NCI-H748 (cell line): Measurements from ENCODE around the gene SLCO4A1.

Source experiments
- DNase-seq: peaks from one replicate; lab custom pipeline; 2025; ENCODE audit not compliant: unreplicated experiment; lab: John Stamatoyannopoulos, UW

SLCO4A1 gene

DNA sequence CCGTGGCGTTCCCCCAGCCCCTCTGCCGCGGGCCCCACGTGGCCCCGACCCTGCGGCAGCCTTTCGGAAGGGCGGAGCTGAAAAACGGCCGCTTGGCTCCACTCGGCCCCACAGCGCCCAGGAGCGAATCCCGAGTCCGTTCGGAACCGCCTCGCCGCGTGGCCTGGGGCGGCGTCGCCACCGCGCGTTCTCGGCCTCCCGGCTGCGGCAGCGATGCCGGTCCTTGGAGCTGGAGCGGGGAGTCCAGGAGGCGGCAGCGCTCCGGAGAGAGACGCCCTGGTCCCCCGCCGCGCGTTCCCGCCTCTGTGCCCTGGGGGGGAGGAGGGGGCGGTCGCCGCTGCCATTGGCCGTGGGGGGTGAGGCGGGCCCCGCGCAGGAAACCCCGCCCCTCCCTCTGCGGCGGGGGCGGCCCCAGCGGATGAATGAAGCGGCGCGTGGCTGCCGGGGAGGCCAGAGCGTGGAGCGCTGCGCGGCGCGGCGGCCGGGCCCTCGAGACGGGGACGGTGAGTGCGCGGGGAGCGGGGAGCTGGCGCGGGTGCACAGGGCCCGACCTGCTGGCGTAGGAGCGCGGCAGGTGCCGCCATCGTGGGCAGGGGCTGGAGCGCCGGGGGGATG is at the start of gene SLCO4A1:
Gene SLCO4A1, plus strand, starts transcription at position 453 of the 615 bp plus-strand sequence. CDS start 13,952 bp downstream, outside the sequence.
- DNase-seq, result peak; percentile 83

DNA sequence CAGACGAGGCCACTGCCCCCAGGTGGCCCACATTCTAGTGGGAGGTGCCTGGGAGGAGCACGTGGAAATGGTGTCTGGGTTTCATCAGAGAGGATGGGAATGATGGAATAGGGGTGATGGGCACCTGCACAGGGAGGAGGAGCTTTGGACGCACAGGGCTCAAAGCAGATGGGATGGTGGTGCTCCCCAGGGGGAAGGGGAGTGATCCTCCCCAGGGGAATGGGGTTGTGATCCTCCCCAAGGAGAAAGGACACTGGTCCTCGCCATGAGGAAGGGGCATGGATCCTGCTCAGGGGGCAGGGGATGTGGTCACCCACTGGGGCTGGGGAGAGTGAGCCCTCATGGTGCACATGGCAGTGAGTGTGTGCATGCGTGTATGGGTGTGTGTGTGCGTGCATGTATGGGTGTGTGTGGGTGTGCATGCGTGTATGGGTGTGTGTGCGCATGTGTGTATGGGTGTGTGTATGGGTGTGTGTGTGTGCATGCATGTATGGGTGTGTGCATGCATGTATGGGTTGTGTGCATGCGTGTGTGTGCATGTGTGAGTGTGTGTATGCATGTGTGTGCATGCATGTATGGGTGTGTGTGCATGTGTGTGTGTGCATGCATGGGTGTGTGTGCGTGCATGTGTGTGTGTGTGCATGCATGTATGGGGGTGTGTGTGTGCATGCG is 49.7 kb upstream of the SLCO4A1 start:
- no peak for DNase-seq

- DNase-seq, result no peak
These were observed 48.7 kb upstream of the SLCO4A1 start for GRCh38 chr20:62593616-62594015.

GRCh38 chr20:62595069-62595468 is 47.2 kb upstream of the SLCO4A1 start:
- DNase-seq, result no peak

- DNase-seq, result peak; percentile 57
These were observed 46.8 kb upstream of the SLCO4A1 start for GRCh38 chr20:62595491-62595890.

DNA sequence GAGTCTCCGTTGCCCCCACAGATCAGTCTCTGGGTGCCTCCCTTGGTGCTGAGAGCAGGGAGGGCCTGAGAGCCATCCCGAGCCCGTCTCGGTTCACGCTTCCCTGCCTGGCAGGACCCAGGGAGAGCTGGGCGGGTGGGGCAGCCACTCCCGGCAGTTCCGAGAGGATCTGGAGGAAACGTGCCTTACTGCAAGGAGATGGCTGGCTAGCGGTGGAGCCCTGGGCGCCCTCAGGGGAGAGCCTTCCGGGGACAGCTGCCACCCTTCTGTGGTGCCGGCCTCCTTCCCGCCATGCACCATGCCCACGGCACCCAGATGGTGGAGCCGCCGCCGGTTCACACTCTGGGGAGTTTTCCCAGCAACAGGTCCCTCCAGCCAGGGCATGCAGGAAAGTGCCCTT is 45.8 kb upstream of the SLCO4A1 start:
- DNase-seq, result no peak

DNA sequence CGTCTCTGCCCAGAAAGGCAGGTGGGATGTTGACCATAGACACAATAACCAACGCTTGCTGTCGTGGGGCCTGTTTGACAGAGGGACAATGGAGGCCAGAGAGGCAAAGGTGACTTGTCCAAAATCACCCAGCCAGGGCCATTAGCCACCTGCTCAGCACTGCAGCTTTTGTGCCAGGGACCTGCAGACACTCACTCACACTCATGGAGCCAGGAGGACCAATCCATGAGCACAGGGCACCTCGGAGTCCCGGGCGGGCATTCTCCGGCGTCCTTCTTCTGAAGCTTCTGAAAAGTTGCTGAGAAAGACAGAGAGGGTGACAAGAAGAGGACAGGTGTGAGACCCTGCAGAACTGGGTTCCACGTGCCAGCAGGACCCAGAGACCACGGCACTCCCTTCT is 45.4 kb upstream of the SLCO4A1 start:
- no peak for DNase-seq

DNA sequence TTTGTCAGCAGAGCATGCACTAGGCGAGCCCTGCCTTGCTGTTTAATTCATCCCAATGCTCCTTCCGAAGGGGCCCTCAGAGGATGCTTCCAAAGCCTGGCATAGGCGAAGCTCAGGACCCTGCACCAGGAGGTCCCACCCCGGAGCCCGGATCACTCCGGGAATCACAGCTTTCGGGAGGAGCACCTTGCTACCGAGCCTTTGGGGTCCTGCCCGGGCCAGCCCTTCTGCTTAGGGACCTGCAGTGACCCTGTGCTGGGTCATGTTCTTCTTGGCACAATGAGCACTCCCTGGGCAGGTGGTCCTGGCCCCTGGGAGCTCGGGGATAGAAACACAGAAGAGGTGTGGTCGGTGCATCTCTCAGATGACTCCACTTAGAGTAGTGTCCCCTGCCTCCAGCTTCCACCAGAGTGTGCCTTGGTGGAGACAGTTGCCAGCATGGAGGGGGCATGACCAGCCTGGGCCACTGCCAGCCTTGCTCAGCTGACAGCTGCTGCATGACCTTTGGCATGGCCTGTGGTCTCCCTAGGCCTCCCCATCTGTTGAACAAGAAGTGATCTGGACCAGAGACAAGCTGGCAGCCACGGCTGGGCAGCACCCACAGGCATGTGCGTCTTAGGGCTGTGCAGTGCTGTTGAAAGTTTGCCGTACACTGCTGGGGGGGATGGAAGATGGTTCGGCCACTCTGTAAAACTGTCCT is 44.7 kb upstream of the SLCO4A1 start:
- DNase-seq, result no peak

- peak; percentile 86 for DNase-seq
These were observed 43.5 kb upstream of the SLCO4A1 start for GRCh38 chr20:62598761-62599194.

GRCh38 chr20:62599216-62600110 is 42.8 kb upstream of the SLCO4A1 start:
- no peak for DNase-seq

- DNase-seq, result no peak
These were observed 41.1 kb upstream of the SLCO4A1 start for GRCh38 chr20:62601172-62601571.

- no peak for DNase-seq
These were observed 40.6 kb upstream of the SLCO4A1 start for GRCh38 chr20:62601714-62602113.

- DNase-seq, result no peak
These were observed 39.8 kb upstream of the SLCO4A1 start for GRCh38 chr20:62602550-62602949.

DNA sequence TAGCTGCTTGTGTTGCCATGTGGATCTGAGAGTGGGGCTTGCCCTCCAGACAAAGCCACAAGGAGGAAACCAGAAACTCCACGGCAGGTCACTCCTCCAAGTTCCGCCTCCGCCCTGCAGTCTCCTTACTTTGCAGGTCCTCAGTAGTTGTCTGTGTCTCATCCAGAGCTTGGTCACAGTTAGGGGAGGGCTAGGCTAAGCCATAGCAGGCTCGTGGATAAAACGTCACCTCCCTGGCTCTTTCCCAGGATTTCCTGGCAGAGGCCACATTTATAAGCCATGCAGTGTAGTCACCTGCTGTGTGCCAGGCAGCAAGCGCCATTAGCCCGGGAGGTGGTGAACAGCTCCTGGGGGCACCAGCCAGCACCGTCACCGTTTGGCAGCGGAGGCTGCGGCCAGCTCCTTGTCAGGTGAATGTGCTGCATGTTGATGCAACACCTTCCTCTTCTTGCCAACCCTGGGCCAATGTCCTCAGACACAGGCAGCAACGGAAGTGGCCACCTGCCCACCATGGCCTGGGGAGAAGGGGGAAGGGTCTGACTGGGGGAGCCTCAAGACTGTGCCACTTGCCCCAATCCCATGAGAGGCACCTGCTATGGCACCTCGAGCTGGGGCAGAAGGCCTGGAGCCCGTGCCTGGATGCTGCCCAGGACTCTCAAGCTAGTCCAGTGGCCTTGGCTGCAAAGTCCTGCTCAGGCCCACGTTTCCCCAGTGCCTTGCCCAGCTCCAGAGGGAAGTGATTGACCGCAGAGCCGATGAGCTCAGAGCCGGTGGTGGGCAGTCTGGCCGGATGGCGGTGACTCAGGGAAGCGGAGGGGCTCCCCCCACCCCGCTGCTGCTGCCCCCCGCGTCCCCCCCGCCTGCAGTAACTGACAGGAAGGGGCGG is 39.0 kb upstream of the SLCO4A1 start:
- DNase-seq, result no peak

DNA sequence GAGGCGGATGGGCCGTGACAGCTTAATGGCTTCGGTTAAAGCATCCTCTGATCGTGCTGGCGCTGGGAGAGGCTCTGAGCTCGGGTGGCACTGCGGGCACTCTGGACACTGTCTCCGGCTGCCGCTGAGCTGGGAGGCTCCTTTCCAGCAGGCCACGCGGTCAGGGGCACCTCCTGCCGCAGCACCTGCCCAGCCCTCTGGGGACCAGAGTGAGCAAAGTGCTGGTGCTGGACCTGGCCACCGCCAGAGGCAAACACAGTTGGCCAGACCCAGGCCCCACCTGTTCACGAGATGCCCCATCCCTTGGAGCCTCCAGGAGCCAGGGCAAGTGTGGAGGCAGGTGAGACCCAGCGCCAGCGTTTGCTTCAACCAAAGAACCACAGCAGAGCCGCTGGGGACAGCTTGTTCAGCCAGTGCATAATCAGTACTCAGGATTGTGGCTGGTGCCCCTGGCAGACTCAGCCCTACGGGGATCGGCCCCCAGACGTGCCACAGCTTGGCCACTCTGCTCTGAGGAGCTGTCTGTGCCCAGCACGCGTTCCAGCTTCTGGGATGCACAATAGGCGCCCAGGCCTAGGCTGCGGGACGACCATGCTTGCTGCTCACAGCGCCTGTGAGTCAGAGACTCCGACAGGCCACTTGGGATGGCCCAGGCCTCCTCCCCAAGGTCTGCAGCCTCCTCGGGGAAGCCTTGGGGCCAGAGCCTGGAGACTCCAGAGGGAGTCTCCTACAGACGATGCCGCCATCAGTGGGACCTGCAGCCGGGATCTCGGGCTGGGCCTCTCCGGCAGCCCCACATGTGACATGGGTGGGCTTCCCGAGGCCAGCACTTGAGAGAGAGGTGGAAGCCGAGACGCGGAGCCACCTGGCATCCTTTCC is 38.2 kb upstream of the SLCO4A1 start:
- DNase-seq, result no peak

DNA sequence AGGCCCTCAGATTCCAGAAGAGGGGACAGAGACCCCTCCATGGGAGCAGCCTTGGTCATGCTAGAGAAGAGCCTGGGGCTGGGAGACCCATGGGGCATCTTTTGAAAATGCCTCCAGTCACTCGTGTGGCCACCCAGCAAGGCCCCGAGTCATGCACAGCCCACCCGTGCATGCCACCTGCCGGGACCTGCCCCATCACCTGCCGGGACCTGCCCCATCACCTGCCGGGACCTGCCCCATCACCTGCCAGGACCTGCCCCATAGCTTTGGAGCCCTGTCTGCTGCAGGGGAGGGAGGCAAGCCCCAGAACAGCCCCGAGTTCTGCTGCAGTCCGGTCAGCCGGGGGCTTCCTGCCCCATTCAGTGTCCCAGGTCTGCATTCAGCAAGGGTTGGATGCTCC is 37.5 kb upstream of the SLCO4A1 start:
- no peak for DNase-seq

DNA sequence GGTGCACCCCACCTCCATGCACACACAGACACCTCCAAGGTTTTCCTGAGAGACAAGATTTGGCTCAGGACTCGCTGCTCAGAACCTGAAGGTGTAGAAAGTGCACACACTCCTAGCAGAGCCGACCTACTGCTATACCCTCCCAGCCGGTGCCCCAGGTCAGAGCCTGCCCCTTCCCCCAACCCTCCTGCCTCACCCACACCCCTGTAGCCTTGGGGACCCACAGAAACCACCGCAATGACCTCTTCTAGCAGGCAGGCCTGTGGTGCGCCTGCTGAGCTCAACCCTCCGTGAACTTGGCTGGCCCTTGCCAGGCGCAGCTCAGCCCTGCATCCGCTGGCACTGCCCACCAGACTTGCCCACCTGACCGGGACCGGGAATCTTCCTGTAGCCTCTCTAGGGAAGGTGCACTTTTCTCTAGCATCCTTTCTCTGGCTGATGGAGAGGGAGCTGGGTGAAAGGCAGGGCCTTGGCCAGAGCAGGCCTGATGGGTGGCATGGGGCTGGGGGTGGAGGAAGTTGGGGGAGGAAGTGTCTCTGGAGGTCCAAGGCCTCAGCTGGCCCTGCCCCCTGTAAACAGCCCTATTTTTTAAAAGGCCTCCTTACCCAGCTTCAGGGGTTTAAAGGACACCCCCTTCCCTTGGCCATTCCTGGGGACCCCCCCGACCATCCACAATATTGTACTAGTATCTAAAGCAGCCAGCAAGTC is 36.9 kb upstream of the SLCO4A1 start:
- no peak for DNase-seq

- DNase-seq, result no peak
These were observed 36.3 kb upstream of the SLCO4A1 start for GRCh38 chr20:62606016-62606415.
